Measurements from ENCODE around the gene ZSCAN10. TPM values are rescaled to one million over a fixed set of nuclear protein-coding genes. Genes with fewer than 3 reads are reported as not detected.

Gene ZSCAN10
- polyA plus RNA-seq, 1 donor (not counting 4 experiments of a cell fraction or from before 2014, with no cell fraction given): not detected

GRCh38 chr16:3087243-3088235, 11.6 kb downstream of the ZSCAN10 start:
- TF ChIP-seq EZH2 (IDR thresholded peaks at IDR 0.05; ENCODE audit: low read length) (no peak), CTCF (optimal IDR thresholded peaks at IDR 0.05 in 1 of 3, IDR thresholded peaks at IDR 0.05 in 1 of 3, conservative IDR thresholded peaks at IDR 0.05 in 1 of 3; ENCODE audit: extremely low read depth in 1 of 3, insufficient read depth in 2 of 3, low read length in 3 of 3) (peak in 1 of 3 experiments; percentile 32)
- H3K4me3 ChIP-seq (ENCODE audit: control insufficient read depth in 2 of 3, extremely low read depth in 1 of 3, insufficient read depth in 2 of 3, low read depth in 1 of 3, low read length in 3 of 3): no peak overlapping the region
- no peak overlapping the region for H3K9ac ChIP-seq (ENCODE audit: control insufficient read depth, extremely low read depth, insufficient read depth, low read length)
- dilution Hi-C loops (cut with MboI; ENCODE audit: extremely low pct_ligation_motif_present, low sequenced_read_pairs): no loop called here
- FAIRE-seq (no peak), DNase-seq (ENCODE audit: low read depth, low spot score) (no peak)
- no peak overlapping the region for H3K27ac ChIP-seq (ENCODE audit: control insufficient read depth, insufficient read depth, low read length)
- H3K9me3 ChIP-seq (ENCODE audit: control insufficient read depth, low read depth, low read length): no peaks in the 10 kb centered on the region
- peaks cover 5% of the 10 kb centered on the region for H3K27me3 ChIP-seq (ENCODE audit: control insufficient read depth, extremely low read depth, insufficient read depth, low read length)
- no peaks in the 10 kb centered on the region for H3K36me3 ChIP-seq (ENCODE audit: control insufficient read depth in 2 of 2, extremely low read depth in 1 of 2, insufficient read depth in 2 of 2, low read length in 2 of 2)
- H3K4me1 ChIP-seq (ENCODE audit: control insufficient read depth, extremely low read depth, insufficient read depth, low read length): no peaks in the 10 kb centered on the region
- no peaks in the 10 kb centered on the region for H3K79me2 ChIP-seq (ENCODE audit: control insufficient read depth, insufficient read depth, low read length)
- no peak overlapping the region for H2AFZ ChIP-seq (ENCODE audit: control insufficient read depth, low read length)
- no peak overlapping the region for H3K4me2 ChIP-seq (ENCODE audit: control insufficient read depth, extremely low read depth, insufficient read depth, low read depth, low read length)
- H4K20me1 ChIP-seq (ENCODE audit: control insufficient read depth, extremely low read depth, insufficient read depth, low read length): no peaks in the 10 kb centered on the region
- no peaks in the 10 kb centered on the region for H3K9me1 ChIP-seq (ENCODE audit: control insufficient read depth, extremely low read depth, insufficient read depth, low read length)

GRCh38 chr16:3086596-3087242, 12.4 kb downstream of the ZSCAN10 start:
- no peak overlapping the region for H3K4me3 ChIP-seq (ENCODE audit: control insufficient read depth in 2 of 3, extremely low read depth in 1 of 3, insufficient read depth in 2 of 3, low read depth in 1 of 3, low read length in 3 of 3)
- no peaks in the 10 kb centered on the region for H3K36me3 ChIP-seq (ENCODE audit: control insufficient read depth in 2 of 2, extremely low read depth in 1 of 2, insufficient read depth in 2 of 2, low read length in 2 of 2)
- peaks cover 5% of the 10 kb centered on the region for H3K27me3 ChIP-seq (ENCODE audit: control insufficient read depth, extremely low read depth, insufficient read depth, low read length)
- FAIRE-seq (no peak), DNase-seq (ENCODE audit: low read depth, low spot score) (no peak)
- TF ChIP-seq EZH2 (IDR thresholded peaks at IDR 0.05; ENCODE audit: low read length): no peak
- dilution Hi-C loops (cut with MboI; ENCODE audit: extremely low pct_ligation_motif_present, low sequenced_read_pairs): no loop called here
- H2AFZ ChIP-seq (ENCODE audit: control insufficient read depth, low read length): no peak overlapping the region
- no peaks in the 10 kb centered on the region for H3K9me1 ChIP-seq (ENCODE audit: control insufficient read depth, extremely low read depth, insufficient read depth, low read length)
- H4K20me1 ChIP-seq (ENCODE audit: control insufficient read depth, extremely low read depth, insufficient read depth, low read length): no peaks in the 10 kb centered on the region
- H3K27ac ChIP-seq (ENCODE audit: control insufficient read depth, insufficient read depth, low read length): no peak overlapping the region
- no peak overlapping the region for H3K9ac ChIP-seq (ENCODE audit: control insufficient read depth, extremely low read depth, insufficient read depth, low read length)
- no peaks in the 10 kb centered on the region for H3K4me1 ChIP-seq (ENCODE audit: control insufficient read depth, extremely low read depth, insufficient read depth, low read length)
- H3K79me2 ChIP-seq (ENCODE audit: control insufficient read depth, insufficient read depth, low read length): no peaks in the 10 kb centered on the region
- H3K4me2 ChIP-seq (ENCODE audit: control insufficient read depth, extremely low read depth, insufficient read depth, low read depth, low read length): no peak overlapping the region
- H3K9me3 ChIP-seq (ENCODE audit: control insufficient read depth, low read depth, low read length): no peaks in the 10 kb centered on the region

All from keratinocyte (primary cell).